ENCODE results near the gene PWWP2A. TPM values are rescaled to one million over a fixed set of nuclear protein-coding genes. Genes with fewer than 3 reads are reported as not detected.

PWWP2A gene
- total RNA-seq, 1 experiment from 2014 or later, result 15.3 TPM

DNA sequence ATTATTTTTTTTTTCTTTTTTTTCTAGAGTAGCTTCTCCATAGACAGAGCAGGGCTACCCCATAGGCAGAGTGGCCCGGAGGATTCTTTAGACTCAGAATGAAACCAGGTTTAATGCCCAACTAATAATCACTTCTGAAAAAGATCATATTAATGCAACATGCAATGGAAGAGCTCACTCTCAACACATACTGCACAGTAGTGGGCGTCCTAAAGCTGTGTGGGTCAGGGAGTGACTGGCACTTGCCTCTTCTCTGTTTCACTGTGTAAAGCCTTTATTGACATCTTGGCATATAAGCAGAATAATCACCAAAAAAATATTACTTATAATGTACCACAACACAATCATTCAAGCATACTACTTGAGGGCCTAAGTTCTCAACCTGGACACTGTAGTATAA lies 11.1 kb downstream of the PWWP2A start:
- Histone ChIP-seq H3K4me2 (ENCODE audit: low read length) (no peak overlapping the region), H3K36me3 (ENCODE audit: low read depth, low read length) (peaks cover 6% of the 10 kb centered on the region), H3K27me3 (ENCODE audit: low read length) (no peaks in the 10 kb centered on the region), H4K20me1 (ENCODE audit: low read length) (0 out of 2 replicates have a peak, but pooled peaks cover 2% of the 10 kb centered on the region), H3K4me1 (ENCODE audit: insufficient read depth, low read length) (no peaks in the 10 kb centered on the region), H3K9me2 (replicated peaks; ENCODE audit: low read length) (no peaks in the 10 kb centered on the region), H3F3A (ENCODE audit: low read length, unreplicated experiment) (no peaks in the 10 kb centered on the region), H3K9ac (ENCODE audit: low read length) (no peak overlapping the region), H3K27ac (ENCODE audit: low read length) (no peak overlapping the region), H3K4me3 (ENCODE audit: low read length) (no peak overlapping the region), H2AFZ (ENCODE audit: low read length) (no peak overlapping the region), H3K79me2 (ENCODE audit: low read length) (peaks cover 73% of the 10 kb centered on the region), H3K9me3 (ENCODE audit: low read length) (no peaks in the 10 kb centered on the region)
- no TSS peak for BruUV-seq (replicated peaks)
- ChIA-PET CTCF (no interaction called here), POLR2A (ENCODE audit: unreplicated experiment) (no interaction called here)
- ATAC-seq (no peak), DNase-seq (no peak)
- intact Hi-C loops (cut with micrococcal nuclease), result no loop called here
- TF ChIP-seq, protein P1, sequence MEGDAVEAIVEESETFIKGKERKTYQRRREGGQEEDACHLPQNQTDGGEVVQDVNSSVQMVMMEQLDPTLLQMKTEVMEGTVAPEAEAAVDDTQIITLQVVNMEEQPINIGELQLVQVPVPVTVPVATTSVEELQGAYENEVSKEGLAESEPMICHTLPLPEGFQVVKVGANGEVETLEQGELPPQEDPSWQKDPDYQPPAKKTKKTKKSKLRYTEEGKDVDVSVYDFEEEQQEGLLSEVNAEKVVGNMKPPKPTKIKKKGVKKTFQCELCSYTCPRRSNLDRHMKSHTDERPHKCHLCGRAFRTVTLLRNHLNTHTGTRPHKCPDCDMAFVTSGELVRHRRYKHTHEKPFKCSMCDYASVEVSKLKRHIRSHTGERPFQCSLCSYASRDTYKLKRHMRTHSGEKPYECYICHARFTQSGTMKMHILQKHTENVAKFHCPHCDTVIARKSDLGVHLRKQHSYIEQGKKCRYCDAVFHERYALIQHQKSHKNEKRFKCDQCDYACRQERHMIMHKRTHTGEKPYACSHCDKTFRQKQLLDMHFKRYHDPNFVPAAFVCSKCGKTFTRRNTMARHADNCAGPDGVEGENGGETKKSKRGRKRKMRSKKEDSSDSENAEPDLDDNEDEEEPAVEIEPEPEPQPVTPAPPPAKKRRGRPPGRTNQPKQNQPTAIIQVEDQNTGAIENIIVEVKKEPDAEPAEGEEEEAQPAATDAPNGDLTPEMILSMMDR (conservative IDR thresholded peaks at IDR 0.05; ENCODE audit: low read depth, low read length), result no peak
- no peak for TF ChIP-seq EZH2 (IDR thresholded peaks at IDR 0.05; ENCODE audit: low read length, unreplicated experiment)
- no peak for TF ChIP-seq EZH2phosphoT487 (IDR thresholded peaks at IDR 0.05; ENCODE audit: borderline replicate concordance, low read length)

DNA sequence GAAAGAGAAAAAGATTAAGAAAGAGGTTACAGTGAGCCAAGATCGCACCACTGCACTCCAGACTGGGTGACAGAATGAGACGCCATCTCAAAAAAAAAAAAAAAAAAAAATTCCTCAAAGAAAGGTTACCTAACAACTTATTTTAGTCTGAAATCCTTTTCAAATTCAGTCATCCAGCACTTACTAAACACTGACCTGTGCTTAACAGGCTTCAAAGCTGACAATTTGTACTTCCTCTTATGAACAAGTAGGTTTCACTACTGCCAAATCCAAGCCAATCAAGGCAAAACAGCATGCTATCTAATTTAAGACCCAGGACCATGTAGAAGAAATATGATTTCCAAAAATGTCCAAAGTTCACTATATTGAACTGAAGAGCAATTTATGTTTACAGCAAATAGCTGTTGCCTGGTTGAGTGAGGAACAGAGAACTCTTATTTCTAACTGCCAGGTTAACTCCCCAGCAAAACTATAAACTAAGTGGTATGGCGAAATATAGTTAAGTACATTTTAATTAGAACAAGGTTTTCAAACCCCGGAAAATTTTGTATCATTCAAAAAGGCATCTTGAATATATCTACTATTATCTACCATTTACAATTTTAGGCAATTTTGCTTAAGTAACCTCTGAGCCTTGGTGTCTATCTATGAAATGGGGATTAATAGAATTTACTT lies 13.4 kb downstream of the PWWP2A start:
- Histone ChIP-seq H3K27me3 (ENCODE audit: low read length) (no peaks in the 10 kb centered on the region), H3K4me1 (ENCODE audit: insufficient read depth, low read length) (no peaks in the 10 kb centered on the region), H2AFZ (ENCODE audit: low read length) (no peak overlapping the region), H3K79me2 (ENCODE audit: low read length) (peaks cover 63% of the 10 kb centered on the region), H3K36me3 (ENCODE audit: low read depth, low read length) (peaks cover 6% of the 10 kb centered on the region; the same call in 1 of the 2 replicates), H3K27ac (ENCODE audit: low read length) (no peak overlapping the region), H3K9ac (ENCODE audit: low read length) (no peak overlapping the region), H4K20me1 (ENCODE audit: low read length) (no peaks in the 10 kb centered on the region), H3F3A (ENCODE audit: low read length, unreplicated experiment) (no peaks in the 10 kb centered on the region), H3K4me2 (ENCODE audit: low read length) (no peak overlapping the region), H3K4me3 (ENCODE audit: low read length) (no peak overlapping the region), H3K9me3 (ENCODE audit: low read length) (no peaks in the 10 kb centered on the region), H3K9me2 (replicated peaks; ENCODE audit: low read length) (no peaks in the 10 kb centered on the region)
- intact Hi-C loops (cut with micrococcal nuclease), result no loop called here
- TF ChIP-seq EZH2phosphoT487 (IDR thresholded peaks at IDR 0.05; ENCODE audit: borderline replicate concordance, low read length), result no peak
- no peak for TF ChIP-seq EZH2 (IDR thresholded peaks at IDR 0.05; ENCODE audit: low read length, unreplicated experiment)
- TF ChIP-seq, protein P1 (conservative IDR thresholded peaks at IDR 0.05; ENCODE audit: low read depth, low read length), result no peak
- ATAC-seq (no peak), DNase-seq (no peak)
- BruUV-seq (replicated peaks), result no TSS peak
- CTCF ChIA-PET, result interaction anchor here (0.7 kb wide), 1 partner anchor 84 kb away, joined by 7 read pairs; no protein-coding TSS in a partner anchor
- POLR2A ChIA-PET (ENCODE audit: unreplicated experiment), result interaction anchor here (0.6 kb wide), 2 partner anchors 56 to 358 kb away, joined by 3 read pairs; no protein-coding TSS in a partner anchor

DNA sequence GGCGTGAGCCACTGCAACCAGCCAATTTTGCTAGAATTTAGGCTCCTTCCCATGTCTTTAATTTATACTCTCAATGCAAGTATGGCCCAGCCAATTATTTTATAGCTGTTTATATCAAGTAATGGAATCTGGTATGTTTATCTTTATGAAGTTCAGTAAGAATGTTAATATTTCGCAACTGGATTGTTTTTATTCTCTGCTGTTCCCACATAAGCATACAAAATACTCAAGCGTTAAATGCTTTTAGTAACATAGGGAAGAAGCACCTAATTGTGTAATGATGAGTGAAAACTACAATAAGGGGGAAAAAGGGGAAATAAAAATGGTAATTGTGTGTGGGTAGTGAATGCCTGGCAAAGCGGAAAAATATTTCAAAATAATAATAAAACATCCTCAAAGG lies 21.3 kb downstream of the PWWP2A start:
- Histone ChIP-seq H2AFZ (ENCODE audit: low read length) (no peak overlapping the region), H3K9ac (ENCODE audit: low read length) (no peak overlapping the region), H3K27me3 (ENCODE audit: low read length) (no peaks in the 10 kb centered on the region), H3K79me2 (ENCODE audit: low read length) (peaks cover 35% of the 10 kb centered on the region), H3K4me2 (ENCODE audit: low read length) (no peak overlapping the region), H3K9me3 (ENCODE audit: low read length) (no peaks in the 10 kb centered on the region), H4K20me1 (ENCODE audit: low read length) (no peaks in the 10 kb centered on the region), H3K36me3 (ENCODE audit: low read depth, low read length) (peaks cover 22% of the 10 kb centered on the region), H3K27ac (ENCODE audit: low read length) (no peak overlapping the region), H3F3A (ENCODE audit: low read length, unreplicated experiment) (no peaks in the 10 kb centered on the region), H3K9me2 (replicated peaks; ENCODE audit: low read length) (no peaks in the 10 kb centered on the region), H3K4me3 (ENCODE audit: low read length) (no peak overlapping the region), H3K4me1 (ENCODE audit: insufficient read depth, low read length) (no peaks in the 10 kb centered on the region)
- intact Hi-C loops (cut with micrococcal nuclease), result no loop called here
- no TSS peak for BruUV-seq (replicated peaks)
- CTCF ChIA-PET, result no interaction called here
- DNase-seq (no peak), ATAC-seq (no peak)
- POLR2A ChIA-PET (ENCODE audit: unreplicated experiment), result no interaction called here
- TF ChIP-seq, protein P1 (conservative IDR thresholded peaks at IDR 0.05; ENCODE audit: low read depth, low read length), result no peak
- TF ChIP-seq EZH2 (IDR thresholded peaks at IDR 0.05; ENCODE audit: low read length, unreplicated experiment) (no peak), EZH2phosphoT487 (IDR thresholded peaks at IDR 0.05; ENCODE audit: borderline replicate concordance, low read length) (no peak)

Measured in PC-3 (cell line).